Measurements from ENCODE around the gene CCDC141.
"Not testable (repeated sequence)": the region's sequence is repeated elsewhere in the genome, so short reads cannot be mapped to it uniquely, and the experiment has no call there.

CCDC141 gene

DNA sequence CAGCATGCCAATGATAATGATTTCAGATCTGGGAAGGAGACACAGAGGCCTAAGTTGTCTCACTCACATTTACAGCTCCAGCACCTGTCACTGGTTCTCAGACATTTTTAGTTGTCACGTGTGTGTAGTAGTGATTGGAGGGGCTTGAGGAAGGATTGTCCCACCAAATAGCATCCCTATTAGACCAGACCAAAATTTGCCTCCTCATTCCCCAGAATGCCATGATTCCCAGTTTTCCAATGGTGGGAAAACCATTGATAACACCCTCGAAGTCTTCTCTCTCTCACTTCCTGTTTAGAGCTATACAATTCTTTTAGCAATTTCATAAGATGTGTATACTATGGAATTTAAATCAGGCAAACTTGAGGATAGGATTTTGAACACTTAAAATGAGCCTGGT, 52.5 kb downstream of the CCDC141 start:
- H3K4me3 ChIP-seq (ENCODE audit: low read depth, low read length) = no peak overlapping the region
- DNase-seq (ENCODE audit: low read depth) = no peak
- TF ChIP-seq, protein P1, sequence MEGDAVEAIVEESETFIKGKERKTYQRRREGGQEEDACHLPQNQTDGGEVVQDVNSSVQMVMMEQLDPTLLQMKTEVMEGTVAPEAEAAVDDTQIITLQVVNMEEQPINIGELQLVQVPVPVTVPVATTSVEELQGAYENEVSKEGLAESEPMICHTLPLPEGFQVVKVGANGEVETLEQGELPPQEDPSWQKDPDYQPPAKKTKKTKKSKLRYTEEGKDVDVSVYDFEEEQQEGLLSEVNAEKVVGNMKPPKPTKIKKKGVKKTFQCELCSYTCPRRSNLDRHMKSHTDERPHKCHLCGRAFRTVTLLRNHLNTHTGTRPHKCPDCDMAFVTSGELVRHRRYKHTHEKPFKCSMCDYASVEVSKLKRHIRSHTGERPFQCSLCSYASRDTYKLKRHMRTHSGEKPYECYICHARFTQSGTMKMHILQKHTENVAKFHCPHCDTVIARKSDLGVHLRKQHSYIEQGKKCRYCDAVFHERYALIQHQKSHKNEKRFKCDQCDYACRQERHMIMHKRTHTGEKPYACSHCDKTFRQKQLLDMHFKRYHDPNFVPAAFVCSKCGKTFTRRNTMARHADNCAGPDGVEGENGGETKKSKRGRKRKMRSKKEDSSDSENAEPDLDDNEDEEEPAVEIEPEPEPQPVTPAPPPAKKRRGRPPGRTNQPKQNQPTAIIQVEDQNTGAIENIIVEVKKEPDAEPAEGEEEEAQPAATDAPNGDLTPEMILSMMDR (IDR thresholded peaks at IDR 0.05; ENCODE audit: low read depth, low read length, missing control alignments) = no peak
- in situ Hi-C loops (cut with HindIII; ENCODE audit: low sequenced_read_pairs) = no loop called here

DNA sequence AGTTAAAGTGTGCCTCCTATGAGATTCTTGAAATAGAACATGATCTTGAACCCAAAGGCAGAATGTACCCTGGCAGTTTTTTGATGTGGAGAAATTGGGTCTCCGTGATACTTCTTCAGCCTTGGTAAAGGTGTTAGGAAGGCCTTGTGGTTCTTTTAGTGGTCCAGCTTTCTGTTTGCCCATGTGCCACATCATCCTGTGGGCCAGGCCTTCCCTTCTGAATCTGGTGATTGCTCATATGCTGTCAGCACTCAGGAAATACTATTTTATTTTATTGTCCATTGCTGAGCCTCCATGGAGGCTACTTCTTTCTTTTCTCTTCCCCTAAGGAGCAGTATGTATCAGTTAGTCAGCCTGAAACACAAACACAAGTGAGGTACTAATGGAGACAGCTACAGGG, 52.9 kb downstream of the CCDC141 start:
- TF ChIP-seq, protein P1 (IDR thresholded peaks at IDR 0.05; ENCODE audit: low read depth, low read length, missing control alignments) = no peak
- DNase-seq (ENCODE audit: low read depth) = no peak
- in situ Hi-C loops (cut with HindIII; ENCODE audit: low sequenced_read_pairs) = no loop called here
- no peak overlapping the region for H3K4me3 ChIP-seq (ENCODE audit: low read depth, low read length)

DNA sequence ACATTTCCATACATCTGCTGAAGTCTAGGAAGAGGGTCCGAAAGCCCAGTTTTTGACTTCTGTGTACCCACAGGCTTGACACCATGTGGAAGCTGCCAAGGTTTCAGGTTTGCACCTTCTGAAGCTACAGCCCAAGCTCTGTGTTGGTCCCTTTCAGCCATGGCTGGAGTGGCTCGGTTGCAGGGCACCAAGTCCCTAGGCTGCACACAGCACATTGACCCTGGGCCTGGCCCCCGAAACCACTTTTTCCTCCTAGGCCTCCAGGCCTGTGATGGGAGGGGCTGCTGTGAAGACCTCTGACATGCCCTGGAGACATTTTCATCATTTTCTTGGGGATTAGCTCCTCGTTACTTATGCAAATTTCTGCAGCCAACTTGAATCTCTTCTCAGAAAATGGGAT, 55.7 kb downstream of the CCDC141 start:
- TF ChIP-seq, protein P1 (IDR thresholded peaks at IDR 0.05; ENCODE audit: low read depth, low read length, missing control alignments) = no peak
- no peak for DNase-seq (ENCODE audit: low read depth)
- in situ Hi-C loops (cut with HindIII; ENCODE audit: low sequenced_read_pairs) = no loop called here
- no peak overlapping the region for H3K4me3 ChIP-seq (ENCODE audit: low read depth, low read length)

DNA sequence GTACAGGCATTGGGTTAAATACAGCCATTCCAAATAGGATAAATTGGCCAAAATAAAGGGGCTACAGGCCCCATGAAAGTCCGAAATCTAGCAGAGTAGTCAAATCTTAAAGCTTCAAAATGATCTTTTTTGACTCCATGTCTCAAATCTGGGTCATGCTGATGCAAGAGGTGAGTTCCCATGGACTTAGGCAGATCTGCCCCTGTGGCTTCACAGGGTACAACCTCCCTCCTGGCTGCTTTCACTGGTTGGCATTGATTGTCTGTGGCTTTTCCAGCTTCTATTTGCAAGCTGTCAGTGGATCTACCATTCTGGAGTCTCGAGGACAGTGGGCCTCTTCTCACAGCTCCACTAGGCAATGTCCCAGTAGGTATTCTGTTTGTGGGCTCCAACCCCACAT, 56.1 kb downstream of the CCDC141 start:
- in situ Hi-C loops (cut with HindIII; ENCODE audit: low sequenced_read_pairs) = no loop called here
- no peak overlapping the region for H3K4me3 ChIP-seq (ENCODE audit: low read depth, low read length)
- TF ChIP-seq, protein P1 (IDR thresholded peaks at IDR 0.05; ENCODE audit: low read depth, low read length, missing control alignments) = no peak
- DNase-seq (ENCODE audit: low read depth) = no peak

DNA sequence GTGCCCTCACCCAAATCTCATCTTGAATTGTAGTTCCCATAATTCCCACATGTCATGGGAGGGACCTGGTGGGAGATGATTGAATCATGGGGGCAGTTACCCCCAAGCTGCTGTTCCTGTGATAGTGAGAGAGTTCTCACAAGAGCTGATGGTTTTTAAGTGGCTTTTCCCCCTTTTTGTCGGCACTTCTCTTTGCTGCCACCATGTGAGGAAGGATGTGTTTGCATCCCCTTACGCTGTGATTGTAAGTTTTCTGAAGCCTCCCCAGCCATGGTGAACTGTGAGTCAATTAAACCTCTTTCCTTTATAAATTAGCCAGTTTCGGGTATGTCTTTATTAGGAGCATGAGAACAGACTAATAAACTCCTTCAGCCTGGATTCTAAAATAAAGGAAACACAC, 57.2 kb downstream of the CCDC141 start:
- in situ Hi-C loops (cut with HindIII; ENCODE audit: low sequenced_read_pairs); DNase-seq (ENCODE audit: low read depth); H3K4me3 ChIP-seq (ENCODE audit: low read depth, low read length): not testable (repeated sequence)
- TF ChIP-seq, protein P1 (IDR thresholded peaks at IDR 0.05; ENCODE audit: low read depth, low read length, missing control alignments) = peak; percentile 15

DNA sequence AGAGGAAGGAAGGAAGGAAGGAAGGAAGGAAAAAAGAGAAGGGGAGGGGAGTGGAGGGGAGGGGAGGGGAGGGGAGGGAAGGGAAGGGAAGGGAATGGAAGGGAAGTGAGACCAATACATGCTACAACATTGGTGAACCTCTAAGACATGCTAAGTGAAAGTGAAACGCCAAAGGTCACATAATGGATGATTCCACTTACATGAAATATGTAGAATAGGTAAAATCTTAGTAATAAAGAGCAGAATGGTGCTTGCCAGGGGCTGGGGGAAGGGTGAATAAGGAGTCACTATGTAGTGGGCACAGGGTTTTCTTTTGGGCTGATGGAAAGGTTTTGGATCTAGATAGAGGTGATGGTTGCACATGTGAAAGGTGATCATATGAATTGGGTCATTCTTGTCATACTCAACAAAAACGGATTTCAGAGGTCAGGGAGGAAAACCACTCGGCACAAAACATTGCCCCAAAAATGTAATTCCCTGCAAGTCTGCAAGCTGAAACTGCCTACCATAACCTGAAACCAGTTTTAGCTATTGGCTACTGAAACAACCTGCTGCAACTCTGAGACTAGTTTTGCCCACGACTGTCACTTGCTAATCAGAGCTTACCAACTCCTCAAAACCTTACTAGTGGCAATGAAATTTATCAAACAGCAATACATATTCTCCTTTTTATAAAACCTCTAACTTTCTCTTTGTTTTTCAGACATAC, 59.2 kb downstream of the CCDC141 start:
- in situ Hi-C loops (cut with HindIII; ENCODE audit: low sequenced_read_pairs) = no loop called here
- TF ChIP-seq, protein P1 (IDR thresholded peaks at IDR 0.05; ENCODE audit: low read depth, low read length, missing control alignments) = no peak
- H3K4me3 ChIP-seq (ENCODE audit: low read depth, low read length) = no peak overlapping the region
- no peak for DNase-seq (ENCODE audit: low read depth)

DNA sequence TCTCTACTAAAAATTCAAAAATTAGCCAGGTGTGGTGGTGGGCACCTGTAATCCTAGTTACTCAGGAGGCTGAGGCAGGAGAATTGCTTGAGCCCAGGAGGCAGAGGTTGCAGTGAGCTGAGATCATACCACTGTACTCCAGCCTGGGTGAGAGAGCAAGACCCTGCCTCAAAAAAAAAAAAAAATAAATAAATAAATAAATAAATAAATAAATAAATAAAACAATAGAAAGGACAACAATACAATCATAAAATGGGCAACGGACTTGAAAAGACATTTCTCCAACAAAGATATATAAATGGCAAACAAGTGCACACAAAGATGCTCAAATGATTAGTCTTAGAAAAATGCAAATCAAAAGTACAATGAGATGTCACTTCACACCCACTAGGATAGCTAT, 60.5 kb downstream of the CCDC141 start:
- H3K4me3 ChIP-seq (ENCODE audit: low read depth, low read length); in situ Hi-C loops (cut with HindIII; ENCODE audit: low sequenced_read_pairs): not testable (repeated sequence)

DNA sequence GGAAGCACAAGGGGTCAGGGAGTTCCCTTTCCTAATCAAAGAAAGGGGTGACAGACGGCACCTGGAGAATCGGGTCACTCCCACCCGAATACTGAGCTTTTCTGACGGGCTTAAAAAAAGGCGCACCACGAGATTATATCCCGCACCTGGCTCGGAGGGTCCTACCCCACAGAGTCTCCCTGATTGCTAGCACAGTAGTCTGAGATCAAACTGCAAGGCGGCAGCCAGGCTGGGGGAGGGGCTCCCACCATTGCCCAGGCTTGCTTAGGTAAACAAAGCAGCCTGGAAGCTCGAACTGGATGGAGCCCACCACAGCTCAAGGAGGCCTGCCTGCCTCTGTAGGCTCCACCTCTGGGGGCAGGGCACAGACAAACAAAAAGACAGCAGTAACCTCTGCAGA, 67.3 kb downstream of the CCDC141 start:
- in situ Hi-C loops (cut with HindIII; ENCODE audit: low sequenced_read_pairs); H3K4me3 ChIP-seq (ENCODE audit: low read depth, low read length); DNase-seq (ENCODE audit: low read depth): not testable (repeated sequence)

More for the DNA sequence above, 60.5 kb downstream of the CCDC141 start:
- not testable (repeated sequence) for DNase-seq (ENCODE audit: low read depth)
